Keratinocyte (primary cell): Measurements from ENCODE around the gene TMEM176B. TPM values are rescaled to one million over a fixed set of nuclear protein-coding genes. Genes with fewer than 3 reads are reported as not detected.

ENCODE experiments used
- DNase-seq: peaks from one replicate; pipeline ENCODE4 v3.0.0-alpha.2; 2011; ENCODE audit warnings: low read depth, missing footprints, low spot score
- FAIRE-seq: peaks from 2 replicates; lab custom pipeline; 2011; peaks lifted over from hg19 to GRCh38; lab: Jason Lieb, UNC
- H2AFZ ChIP-seq: 2 replicates; pipeline ENCODE4 v1.6.0; 2012; ENCODE audit warnings: low read length, control low read depth, inconsistent platforms; ENCODE audit not compliant: control insufficient read depth
- H3K27ac ChIP-seq: 2 replicates; pipeline ENCODE4 v1.5.1; 2011; ENCODE audit warnings: low read length; ENCODE audit not compliant: control insufficient read depth, insufficient read depth
- H3K27me3 ChIP-seq: 3 replicates; pipeline ENCODE4 v1.6.0; 2011; ENCODE audit warnings: low read length; ENCODE audit not compliant: control insufficient read depth, insufficient read depth; ENCODE audit errors: extremely low read depth
- H3K36me3 ChIP-seq, 2 experiments: 2 replicates in 1 of 2; 3 replicates in 1 of 2; pipeline ENCODE4 v1.5.1; 2011; ENCODE audit warnings: low read length in 2 of 2, mild to moderate bottlenecking in 1 of 2; ENCODE audit not compliant: control insufficient read depth in 2 of 2, insufficient read depth in 2 of 2; ENCODE audit errors: extremely low read depth in 1 of 2
- H3K4me1 ChIP-seq: 3 replicates; pipeline ENCODE4 v1.5.1; 2011; ENCODE audit warnings: low read length; ENCODE audit not compliant: control insufficient read depth, insufficient read depth; ENCODE audit errors: extremely low read depth
- H3K4me2 ChIP-seq: 3 replicates; pipeline ENCODE4 v1.6.0; 2011; ENCODE audit warnings: low read depth, low read length; ENCODE audit not compliant: control insufficient read depth, insufficient read depth; ENCODE audit errors: extremely low read depth
- H3K4me3 ChIP-seq, 3 experiments: fragments of 200-600 bp in 1 of 3; sonication (generic) in 1 of 3; 2 replicates in 2 of 3; 3 replicates in 1 of 3; pipeline ENCODE4 v1.5.1; 2011 to 2016; ENCODE audit warnings: low read length in 3 of 3, mild to moderate bottlenecking in 3 of 3, control low read depth in 2 of 3, inconsistent platforms in 1 of 3, low read depth in 1 of 3, mixed read lengths in 1 of 3, mixed run types in 1 of 3, moderate library complexity in 1 of 3; ENCODE audit not compliant: control insufficient read depth in 2 of 3, insufficient read depth in 2 of 3; ENCODE audit errors: extremely low read depth in 1 of 3
- H3K79me2 ChIP-seq: 2 replicates; pipeline ENCODE4 v1.6.0; 2012; ENCODE audit warnings: low read length; ENCODE audit not compliant: control insufficient read depth, insufficient read depth
- H3K9ac ChIP-seq: 3 replicates; pipeline ENCODE4 v1.6.0; 2011; ENCODE audit warnings: low read length; ENCODE audit not compliant: control insufficient read depth, insufficient read depth; ENCODE audit errors: extremely low read depth
- H3K9me1 ChIP-seq: 3 replicates; pipeline ENCODE4 v1.6.0; 2011; ENCODE audit warnings: low read length; ENCODE audit not compliant: control insufficient read depth, insufficient read depth; ENCODE audit errors: extremely low read depth
- H3K9me3 ChIP-seq: 2 replicates; pipeline ENCODE4 v1.5.1; 2012; ENCODE audit warnings: low read depth, low read length; ENCODE audit not compliant: control insufficient read depth
- H4K20me1 ChIP-seq: 3 replicates; pipeline ENCODE4 v1.6.0; 2011; ENCODE audit warnings: low read length; ENCODE audit not compliant: control insufficient read depth, insufficient read depth; ENCODE audit errors: extremely low read depth
- EZH2 ChIP-seq: IDR thresholded peaks from one replicate; pipeline ENCODE4 v1.6.1; 2012; ENCODE audit warnings: inconsistent platforms, mild to moderate bottlenecking, low read length, moderate library complexity
- dilution Hi-C: fragments of 300-500 bp; cut with MboI; formaldehyde crosslinking; loops from one replicate; pipeline ENCODE4 v1.7.0; 2020; ENCODE audit warnings: low sequenced_read_pairs; ENCODE audit not compliant: extremely low pct_ligation_motif_present
- polyA plus RNA-seq, 5 experiments: library from polyadenylated mRNA; depleted of rRNA in 3 of 5; stranded (reverse) in 3 of 5; stranded (forward) in 1 of 5; unstranded in 1 of 5; fragments of >200 nt; gene quantifications; 1 replicate in 1 of 5; 2 replicates in 3 of 5; 3 replicates in 1 of 5; pipeline versions ENCODE4 v1.2.1 to v1.2.3, GENCODE V29; 2011 to 2012; ENCODE audit warnings: missing spikeins in 2 of 5, low read depth in 1 of 5, low replicate concordance in 1 of 5
- TF ChIP-seq, protein P1 (sequence below), 3 experiments: IDR thresholded peaks in 1 of 3; conservative IDR thresholded peaks in 1 of 3; optimal IDR thresholded peaks in 1 of 3; 2 replicates in 2 of 3; 3 replicates in 1 of 3; pipeline versions ENCODE3 to v1.5.1; 2011; ENCODE audit warnings: low read length in 3 of 3, mild to moderate bottlenecking in 3 of 3, moderate library complexity in 2 of 3, control low read depth in 1 of 3, inconsistent platforms in 1 of 3; ENCODE audit not compliant: insufficient read depth in 2 of 3; ENCODE audit errors: extremely low read depth in 1 of 3

The TMEM176B gene
- polyA plus RNA-seq, 1 donor (not counting 4 experiments of a cell fraction or from before 2014, with no cell fraction given): not detected

GRCh38 chr7:150744041-150744656 lies 56.0 kb downstream of the TMEM176B start:
- Histone ChIP-seq H3K4me3 (no peak overlapping the region), H3K9me1 (no peaks in the 10 kb centered on the region), H3K79me2 (no peaks in the 10 kb centered on the region), H3K36me3 (no peaks in the 10 kb centered on the region), H2AFZ (no peak overlapping the region), H3K27ac (no peak overlapping the region), H4K20me1 (no peaks in the 10 kb centered on the region), H3K9ac (no peak overlapping the region), H3K27me3 (no peaks in the 10 kb centered on the region), H3K9me3 (no peaks in the 10 kb centered on the region), H3K4me1 (no peaks in the 10 kb centered on the region), H3K4me2 (no peak overlapping the region)
- dilution Hi-C loops: no loop called here
- FAIRE-seq (no peak), DNase-seq (no peak)
- TF ChIP-seq, protein P1, sequence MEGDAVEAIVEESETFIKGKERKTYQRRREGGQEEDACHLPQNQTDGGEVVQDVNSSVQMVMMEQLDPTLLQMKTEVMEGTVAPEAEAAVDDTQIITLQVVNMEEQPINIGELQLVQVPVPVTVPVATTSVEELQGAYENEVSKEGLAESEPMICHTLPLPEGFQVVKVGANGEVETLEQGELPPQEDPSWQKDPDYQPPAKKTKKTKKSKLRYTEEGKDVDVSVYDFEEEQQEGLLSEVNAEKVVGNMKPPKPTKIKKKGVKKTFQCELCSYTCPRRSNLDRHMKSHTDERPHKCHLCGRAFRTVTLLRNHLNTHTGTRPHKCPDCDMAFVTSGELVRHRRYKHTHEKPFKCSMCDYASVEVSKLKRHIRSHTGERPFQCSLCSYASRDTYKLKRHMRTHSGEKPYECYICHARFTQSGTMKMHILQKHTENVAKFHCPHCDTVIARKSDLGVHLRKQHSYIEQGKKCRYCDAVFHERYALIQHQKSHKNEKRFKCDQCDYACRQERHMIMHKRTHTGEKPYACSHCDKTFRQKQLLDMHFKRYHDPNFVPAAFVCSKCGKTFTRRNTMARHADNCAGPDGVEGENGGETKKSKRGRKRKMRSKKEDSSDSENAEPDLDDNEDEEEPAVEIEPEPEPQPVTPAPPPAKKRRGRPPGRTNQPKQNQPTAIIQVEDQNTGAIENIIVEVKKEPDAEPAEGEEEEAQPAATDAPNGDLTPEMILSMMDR (optimal IDR thresholded peaks at IDR 0.05 in 1 of 3, IDR thresholded peaks at IDR 0.05 in 1 of 3, conservative IDR thresholded peaks at IDR 0.05 in 1 of 3; ENCODE audit: extremely low read depth in 1 of 3, insufficient read depth in 2 of 3, low read length in 3 of 3): no peak
- TF ChIP-seq EZH2: no peak

GRCh38 chr7:150742286-150742968 lies 57.7 kb downstream of the TMEM176B start:
- Histone ChIP-seq H3K4me1 (peaks cover 3% of the 10 kb centered on the region), H3K36me3 (no peaks in the 10 kb centered on the region), H3K27me3 (no peaks in the 10 kb centered on the region), H3K9me3 (no peaks in the 10 kb centered on the region), H3K9me1 (no peaks in the 10 kb centered on the region), H3K79me2 (no peaks in the 10 kb centered on the region), H3K4me3 (no peak overlapping the region), H3K27ac (no peak overlapping the region), H4K20me1 (no peaks in the 10 kb centered on the region), H3K4me2 (no peak overlapping the region), H3K9ac (no peak overlapping the region), H2AFZ (no peak overlapping the region)
- DNase-seq: no peak
- TF ChIP-seq, protein P1 (optimal IDR thresholded peaks at IDR 0.05 in 1 of 3, IDR thresholded peaks at IDR 0.05 in 1 of 3, conservative IDR thresholded peaks at IDR 0.05 in 1 of 3; ENCODE audit: extremely low read depth in 1 of 3, insufficient read depth in 2 of 3, low read length in 3 of 3): no peak
- TF ChIP-seq EZH2: no peak
- no peak for FAIRE-seq
- dilution Hi-C loops: no loop called here

Other genes starting within 250 kb of the TMEM176B start
- gene GIMAP4, start 233.0 kb downstream of the TMEM176B start, polyA plus RNA-seq: 0.07 TPM in 1 of 3 replicates, not detected in the others
- gene GIMAP6, start 168.0 kb downstream of the TMEM176B start, polyA plus RNA-seq: 0.09 to 0.16 TPM (median 0.12 TPM) in 3 replicates
- 1.7 to 3.2 TPM (median 2.5 TPM) in 3 replicates for gene GIMAP2, start 114.7 kb downstream of the TMEM176B start, polyA plus RNA-seq
- not detected in 3 replicates for gene GIMAP1, start 83.8 kb downstream of the TMEM176B start, polyA plus RNA-seq
- not detected in 3 replicates for gene GIMAP5, start 62.9 kb downstream of the TMEM176B start, polyA plus RNA-seq
- gene TMEM176A, start 405 bp upstream of the TMEM176B start, polyA plus RNA-seq: not detected in 3 replicates
- gene AOC1, start 52.2 kb upstream of the TMEM176B start, polyA plus RNA-seq: not detected in 3 replicates
- gene KCNH2, start 178.0 kb upstream of the TMEM176B start, polyA plus RNA-seq: 0.03 TPM in 1 of 3 replicates, not detected in the others
- 0.77 to 1.2 TPM (median 0.95 TPM) in 3 replicates for gene NOS3, start 190.7 kb upstream of the TMEM176B start, polyA plus RNA-seq
- gene ATG9B, start 224.1 kb upstream of the TMEM176B start, polyA plus RNA-seq: 0.12 to 0.21 TPM (median 0.19 TPM) in 3 replicates
- 15.5 to 25.2 TPM (median 24.6 TPM) in 3 replicates for gene ABCB8, start 228.1 kb upstream of the TMEM176B start, polyA plus RNA-seq
- gene ASIC3, start 248.2 kb upstream of the TMEM176B start, polyA plus RNA-seq: 0.24 to 0.97 TPM (median 0.35 TPM) in 3 replicates